ENCODE results near the gene ACAA1.
"Not testable (repeated sequence)": the region's sequence is repeated elsewhere in the genome, so short reads cannot be mapped to it uniquely, and the experiment has no call there.

Gene ACAA1

GRCh38 chr3:38154033-38154494 lies 17.1 kb upstream of the ACAA1 start:
- no peak for DNase-seq (ENCODE audit: low read depth)

DNA sequence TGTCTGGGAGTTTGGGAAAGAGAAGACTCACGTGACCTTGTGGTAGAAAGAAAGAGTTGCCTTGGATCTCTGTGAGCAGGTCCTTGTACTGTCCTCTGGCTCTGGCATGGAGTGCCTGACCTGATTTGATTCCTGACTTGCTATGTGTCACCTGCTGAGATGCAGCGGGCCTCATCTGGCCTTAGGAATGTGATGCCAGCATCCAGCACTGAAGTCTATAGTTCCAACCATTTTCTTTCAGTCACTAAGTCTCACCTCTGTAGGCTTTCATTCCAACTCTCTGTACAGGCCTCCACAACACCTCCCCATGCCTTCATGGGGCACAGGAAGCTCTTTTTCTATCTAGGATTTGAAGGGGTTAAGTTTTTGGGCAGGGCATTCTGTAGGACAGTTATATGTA lies 16.3 kb upstream of the ACAA1 start:
- no peak for DNase-seq (ENCODE audit: low read depth)

GRCh38 chr3:38152609-38153008 lies 15.7 kb upstream of the ACAA1 start:
- no peak for DNase-seq (ENCODE audit: low read depth)

DNA sequence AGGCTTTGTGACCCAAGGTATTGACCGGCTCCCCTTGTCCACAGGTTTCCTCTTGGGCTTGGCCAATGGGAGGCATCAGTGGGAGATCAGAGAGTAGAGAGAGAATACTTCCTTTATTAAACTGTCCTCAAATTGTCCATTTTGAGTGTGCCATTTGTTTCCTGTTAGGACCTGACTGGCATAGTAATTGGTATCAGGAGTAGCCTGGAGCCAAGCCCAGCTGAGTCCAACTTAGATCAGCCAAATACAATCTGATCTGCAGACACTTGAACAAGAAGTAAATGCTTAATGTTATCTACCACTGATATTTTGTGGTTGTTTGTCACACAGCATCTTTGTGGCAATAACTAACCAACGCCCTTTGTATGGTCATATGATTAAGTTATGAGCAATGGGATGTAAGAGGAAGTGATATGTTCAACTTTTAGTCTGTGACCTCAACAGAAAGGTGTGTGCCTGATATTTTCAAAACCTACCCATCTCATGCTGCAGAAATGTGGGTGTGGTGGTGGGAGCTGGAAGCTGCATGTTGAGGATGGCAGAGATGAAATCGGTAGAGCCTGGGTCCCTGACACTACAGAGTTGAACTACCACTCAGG lies 14.8 kb upstream of the ACAA1 start:
- no peak for DNase-seq (ENCODE audit: low read depth)

DNA sequence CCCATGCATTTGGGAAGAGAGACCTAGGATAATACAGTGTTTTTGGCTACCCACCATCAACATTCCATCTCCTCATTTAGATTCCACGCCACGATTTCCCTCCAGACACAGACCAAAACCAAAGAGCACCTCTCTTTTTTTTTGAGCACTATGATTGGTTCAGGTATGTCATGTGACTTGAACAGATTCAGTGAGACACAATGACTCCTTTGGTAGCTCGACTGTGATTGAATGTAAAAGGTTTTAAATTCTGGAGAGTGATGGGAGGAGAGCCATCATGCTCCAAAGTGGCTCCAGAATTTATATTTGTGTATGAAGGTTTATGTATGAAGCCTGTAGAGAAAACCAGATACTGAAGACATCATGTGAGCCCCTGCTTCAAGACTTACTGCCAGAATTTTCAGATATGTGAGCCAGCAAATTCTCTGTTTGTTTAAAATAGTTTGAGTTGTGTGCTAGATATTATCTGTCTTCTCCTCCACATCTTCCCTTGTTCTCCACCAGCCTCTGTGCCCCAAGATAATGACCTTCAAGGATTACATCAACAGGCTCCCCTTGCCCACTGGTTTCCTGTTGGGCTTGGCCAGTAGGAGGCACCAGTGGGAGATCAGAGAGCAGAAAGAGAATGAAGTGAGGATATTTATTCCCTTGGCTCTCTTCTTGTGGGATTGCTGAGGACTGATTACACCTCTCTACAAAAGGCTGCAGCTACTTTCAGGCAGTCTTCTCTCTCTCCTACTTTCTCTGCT lies 14.0 kb upstream of the ACAA1 start:
- no peak for DNase-seq (ENCODE audit: low read depth)

- no peak for DNase-seq (ENCODE audit: low read depth)
Observed at GRCh38 chr3:38149708-38150107, 12.8 kb upstream of the ACAA1 start.

DNA sequence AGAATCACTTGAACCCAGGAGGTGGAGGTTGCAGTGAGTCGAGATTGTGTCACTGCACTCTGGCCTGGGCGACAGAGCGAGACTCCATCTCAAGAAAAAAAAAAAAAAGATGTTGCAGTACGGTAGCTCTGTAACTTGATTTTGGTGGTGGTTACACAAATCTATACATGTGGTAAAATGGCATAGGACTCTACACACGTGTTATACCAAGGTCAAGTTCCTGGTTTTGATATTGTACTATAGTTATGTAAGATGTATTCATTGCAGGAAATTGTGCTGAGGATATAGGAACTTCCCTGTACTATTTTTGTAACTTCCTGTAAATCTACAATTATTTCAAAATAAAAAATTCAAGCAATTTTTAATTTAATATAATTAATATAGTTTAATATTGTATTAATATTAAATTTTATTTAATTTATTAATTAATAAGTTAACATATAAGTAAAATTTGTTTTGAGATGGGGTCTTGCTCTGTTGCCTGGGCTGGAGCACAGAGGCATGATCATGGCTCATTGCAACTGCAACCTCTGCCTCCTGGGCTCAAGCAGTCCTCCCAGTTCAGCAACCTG lies 11.5 kb upstream of the ACAA1 start:
- no peak for DNase-seq (ENCODE audit: low read depth)

GRCh38 chr3:38147421-38147820 lies 10.5 kb upstream of the ACAA1 start:
- DNase-seq (ENCODE audit: low read depth): no peak

DNA sequence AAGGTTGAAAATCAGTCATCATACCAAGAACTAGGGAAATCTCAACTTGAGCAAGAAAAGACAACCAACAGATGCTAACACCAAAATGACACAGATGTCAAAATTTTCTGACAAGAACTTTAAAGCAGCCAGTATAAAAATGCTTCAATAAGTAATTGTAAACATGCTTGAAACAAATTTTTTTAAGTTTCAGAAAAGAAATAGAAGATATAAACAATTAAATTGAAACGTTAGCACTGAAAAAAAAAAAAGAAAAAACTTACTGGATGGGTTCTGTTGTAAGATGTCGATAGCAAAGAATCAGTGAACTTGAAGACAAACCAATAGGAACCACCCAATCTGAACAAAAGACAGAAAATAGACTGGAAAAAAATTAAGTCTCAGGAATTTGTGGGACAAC lies 9.6 kb upstream of the ACAA1 start:
- DNase-seq (ENCODE audit: low read depth): no peak

- DNase-seq (ENCODE audit: low read depth): no peak
Observed at GRCh38 chr3:38143511-38143910, 6.6 kb upstream of the ACAA1 start.

DNA sequence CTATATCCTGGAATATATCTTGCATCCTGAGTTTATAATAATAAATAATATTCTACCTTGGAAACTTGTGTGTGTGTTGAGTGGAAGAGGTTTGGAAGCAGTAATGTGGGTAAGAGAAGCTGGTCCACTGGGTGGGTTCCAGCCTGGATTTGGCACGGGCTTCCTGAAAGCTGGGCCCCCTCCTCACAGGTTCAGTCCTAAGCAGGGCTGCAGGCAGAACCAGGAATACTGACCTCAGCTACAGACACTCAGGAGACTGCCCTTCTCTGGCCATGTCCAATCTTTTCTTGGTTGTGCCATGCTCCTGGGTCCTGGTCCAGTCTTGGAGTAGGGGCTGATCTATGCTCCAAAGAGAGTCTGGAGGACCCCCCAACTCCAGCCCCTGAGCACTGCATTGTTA lies 6.0 kb upstream of the ACAA1 start:
- DNase-seq (ENCODE audit: low read depth): no peak

GRCh38 chr3:38141952-38142273 lies 5.0 kb upstream of the ACAA1 start:
- no peak for DNase-seq (ENCODE audit: low read depth)

GRCh38 chr3:38141173-38141951 lies 4.4 kb upstream of the ACAA1 start:
- no peak for DNase-seq (ENCODE audit: low read depth)

DNA sequence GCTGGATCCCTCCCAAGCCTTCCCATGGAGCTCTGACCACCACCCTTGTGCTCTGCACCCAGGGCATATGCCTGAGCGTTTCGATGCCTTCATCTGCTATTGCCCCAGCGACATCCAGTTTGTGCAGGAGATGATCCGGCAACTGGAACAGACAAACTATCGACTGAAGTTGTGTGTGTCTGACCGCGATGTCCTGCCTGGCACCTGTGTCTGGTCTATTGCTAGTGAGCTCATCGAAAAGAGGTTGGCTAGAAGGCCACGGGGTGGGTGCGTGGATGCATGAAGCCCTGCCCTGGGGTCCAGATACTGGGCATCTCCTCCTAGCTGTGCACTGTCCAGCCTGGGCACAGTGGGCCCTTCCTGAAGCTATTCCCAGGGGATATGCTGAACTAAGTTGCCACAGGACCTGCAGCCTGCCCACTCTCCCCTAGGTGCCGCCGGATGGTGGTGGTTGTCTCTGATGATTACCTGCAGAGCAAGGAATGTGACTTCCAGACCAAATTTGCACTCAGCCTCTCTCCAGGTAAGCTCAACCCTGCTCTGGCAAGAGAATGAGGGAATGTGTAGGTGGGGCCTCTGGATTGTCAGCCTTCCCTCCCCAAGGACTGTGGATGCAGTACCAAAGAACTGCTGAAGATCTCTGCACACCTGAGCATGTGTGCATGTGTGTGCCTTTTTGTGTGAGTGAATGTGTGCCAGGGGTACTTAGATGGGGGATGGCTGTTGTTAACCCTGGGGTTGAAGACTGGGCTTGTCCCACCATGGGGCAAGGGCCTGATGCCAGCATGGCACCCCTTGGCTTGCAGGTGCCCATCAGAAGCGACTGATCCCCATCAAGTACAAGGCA lies 3.6 kb upstream of the ACAA1 start:
- no peak for DNase-seq (ENCODE audit: low read depth)

DNA sequence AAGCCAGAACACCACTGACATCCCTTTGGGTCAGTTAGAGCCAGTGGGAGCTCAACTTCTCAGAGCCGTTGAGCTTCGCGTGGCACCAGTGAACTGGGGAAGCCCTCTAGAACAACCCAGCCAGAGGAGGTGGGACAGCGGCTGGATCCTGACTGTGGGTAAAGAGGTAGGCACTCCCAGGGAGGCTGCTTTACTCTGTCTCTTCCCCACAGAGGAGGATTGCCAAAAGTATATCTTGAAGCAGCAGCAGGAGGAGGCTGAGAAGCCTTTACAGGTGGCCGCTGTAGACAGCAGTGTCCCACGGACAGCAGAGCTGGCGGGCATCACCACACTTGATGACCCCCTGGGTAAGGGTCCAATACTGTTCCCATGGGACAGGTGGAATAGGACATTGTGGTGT lies 2.7 kb upstream of the ACAA1 start:
- DNase-seq (ENCODE audit: low read depth): no peak

DNA sequence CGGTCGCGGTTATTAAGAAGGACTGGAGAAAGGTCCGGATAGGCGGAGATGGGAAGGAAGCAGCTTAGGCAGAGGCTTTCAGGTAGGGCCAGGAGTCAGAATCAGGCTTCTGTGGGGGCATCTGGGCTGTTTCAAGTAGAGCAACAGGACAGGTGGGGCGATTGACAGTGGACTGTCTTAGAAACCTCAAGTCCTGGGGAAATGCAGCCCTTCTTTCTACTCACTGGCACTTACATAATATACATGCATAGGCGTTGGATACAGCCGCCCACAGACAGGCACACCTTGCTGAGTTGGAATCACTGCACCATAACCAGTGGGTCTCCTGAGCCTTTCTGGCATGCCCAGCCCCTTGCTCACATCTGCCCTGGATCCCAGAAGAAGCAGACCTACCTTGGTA lies 2.3 kb upstream of the ACAA1 start:
- no peak for DNase-seq (ENCODE audit: low read depth)

DNA sequence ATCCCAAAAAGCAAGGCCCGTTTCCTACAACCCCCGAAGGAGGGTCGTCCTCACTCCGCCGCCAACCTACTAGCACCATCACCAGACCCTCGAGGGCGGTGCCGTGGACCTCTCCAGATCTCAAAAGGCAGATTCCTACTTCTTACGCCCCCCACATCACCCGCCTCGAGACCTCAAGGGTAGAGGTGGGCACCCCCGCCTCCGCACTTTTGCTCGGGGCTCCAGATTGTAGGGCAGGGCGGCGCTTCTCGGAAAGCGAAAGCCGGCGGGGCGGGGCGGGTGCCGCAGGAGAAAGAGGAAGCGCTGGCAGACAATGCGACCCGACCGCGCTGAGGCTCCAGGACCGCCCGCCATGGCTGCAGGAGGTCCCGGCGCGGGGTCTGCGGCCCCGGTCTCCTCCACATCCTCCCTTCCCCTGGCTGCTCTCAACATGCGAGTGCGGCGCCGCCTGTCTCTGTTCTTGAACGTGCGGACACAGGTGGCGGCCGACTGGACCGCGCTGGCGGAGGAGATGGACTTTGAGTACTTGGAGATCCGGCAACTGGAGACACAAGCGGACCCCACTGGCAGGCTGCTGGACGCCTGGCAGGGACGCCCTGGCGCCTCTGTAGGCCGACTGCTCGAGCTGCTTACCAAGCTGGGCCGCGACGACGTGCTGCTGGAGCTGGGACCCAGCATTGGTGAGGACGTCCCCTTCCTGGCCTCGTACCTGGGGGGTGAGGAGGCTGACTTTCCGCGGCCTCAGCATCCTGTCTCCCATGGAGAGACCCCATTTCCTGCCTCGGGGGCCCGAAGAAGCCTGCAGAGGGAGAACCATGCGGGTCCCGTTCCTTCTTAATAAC lies 1.6 kb upstream of the ACAA1 start, which contains the start of gene MYD88:
Gene MYD88, plus strand, starts transcription at position 313 of the 842 bp plus-strand sequence. Its CDS starts 40 bp downstream, at position 353.
- DNase-seq (ENCODE audit: low read depth): no peak

DNA sequence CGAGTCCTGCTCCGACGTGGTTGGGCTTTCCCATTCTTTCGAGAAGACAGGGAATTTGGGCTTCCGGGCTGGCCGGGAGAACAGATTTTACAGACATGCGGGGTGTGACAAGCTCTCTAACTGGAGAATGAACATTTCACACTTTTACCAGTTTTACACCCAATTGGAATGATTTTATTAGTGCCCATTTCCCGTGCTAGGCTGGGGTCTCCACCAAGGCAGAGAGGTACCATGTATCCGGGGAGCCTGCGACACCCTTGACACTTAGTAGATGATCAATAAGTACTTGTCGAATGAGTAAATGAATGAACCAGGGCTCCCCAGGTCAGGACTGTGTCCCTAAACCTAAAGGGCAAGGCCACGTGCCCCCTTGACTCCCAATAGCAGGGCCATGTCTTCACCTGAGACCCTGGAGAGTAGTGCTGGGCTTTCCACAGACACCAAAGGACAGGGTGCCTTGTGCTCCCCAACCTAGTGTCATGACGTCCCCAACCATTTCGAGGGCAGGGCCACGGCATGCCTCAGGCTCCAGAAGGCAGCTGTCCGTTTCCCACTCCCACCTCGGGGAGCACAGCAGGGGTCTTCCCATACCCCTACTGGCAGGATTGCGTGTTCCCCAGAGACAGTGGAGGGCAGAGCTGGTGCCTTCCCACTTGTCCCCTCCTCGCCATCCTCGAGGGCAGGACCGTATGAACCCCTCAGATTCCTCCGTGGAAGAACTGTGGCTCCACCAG lies 855 bp upstream of the ACAA1 start:
- DNase-seq (ENCODE audit: low read depth): no peak

GRCh38 chr3:38136393-38136776 lies 542 bp downstream of the ACAA1 start:
- no peak for DNase-seq (ENCODE audit: low read depth)

- DNase-seq (ENCODE audit: low read depth): not testable (repeated sequence)
Observed at GRCh38 chr3:38135621-38136277, 1.2 kb downstream of the ACAA1 start.

Measured in non-pigmented ciliary epithelial cell (primary cell).